ENCODE results near the gene FRY.

FRY gene

DNA sequence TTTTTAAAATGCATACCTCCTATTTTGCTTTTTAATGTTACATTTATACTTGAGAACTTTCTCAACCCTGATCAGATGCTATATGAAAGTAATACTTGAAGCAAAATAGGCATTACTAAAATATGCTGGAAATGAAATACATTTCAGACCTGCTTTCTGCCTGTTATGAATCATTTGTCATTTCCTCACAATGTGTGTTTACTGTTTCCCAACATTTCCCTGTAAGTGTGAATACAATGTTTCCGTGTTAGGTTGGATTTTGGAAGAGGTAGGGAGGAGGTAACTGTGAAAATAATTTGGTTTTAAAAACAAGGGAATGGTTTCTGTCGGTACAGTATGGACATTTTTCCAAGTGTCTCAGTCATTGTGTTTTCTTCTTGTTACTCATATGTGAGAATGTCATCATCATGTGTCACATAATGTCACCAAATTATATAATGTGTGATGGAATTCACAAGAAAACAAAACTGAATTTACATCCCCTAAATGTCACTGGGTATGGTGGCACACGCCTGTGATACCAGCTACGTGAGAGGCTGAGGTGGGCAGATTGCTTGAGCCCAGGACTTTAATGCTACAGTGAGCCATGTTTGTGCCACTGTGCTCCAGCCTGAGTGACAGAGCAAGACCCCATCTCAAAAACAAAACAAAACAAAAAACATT, 240.6 kb downstream of the FRY start:
- peak; percentile 59 for DNase-seq

GRCh38 chr13:32277839-32278238, 246.3 kb downstream of the FRY start:
- DNase-seq: no peak

- peak; percentile 21 for DNase-seq
Measured at GRCh38 chr13:32278426-32278825, 246.9 kb downstream of the FRY start.

GRCh38 chr13:32281096-32281495, 249.5 kb downstream of the FRY start:
- DNase-seq: no peak

DNA sequence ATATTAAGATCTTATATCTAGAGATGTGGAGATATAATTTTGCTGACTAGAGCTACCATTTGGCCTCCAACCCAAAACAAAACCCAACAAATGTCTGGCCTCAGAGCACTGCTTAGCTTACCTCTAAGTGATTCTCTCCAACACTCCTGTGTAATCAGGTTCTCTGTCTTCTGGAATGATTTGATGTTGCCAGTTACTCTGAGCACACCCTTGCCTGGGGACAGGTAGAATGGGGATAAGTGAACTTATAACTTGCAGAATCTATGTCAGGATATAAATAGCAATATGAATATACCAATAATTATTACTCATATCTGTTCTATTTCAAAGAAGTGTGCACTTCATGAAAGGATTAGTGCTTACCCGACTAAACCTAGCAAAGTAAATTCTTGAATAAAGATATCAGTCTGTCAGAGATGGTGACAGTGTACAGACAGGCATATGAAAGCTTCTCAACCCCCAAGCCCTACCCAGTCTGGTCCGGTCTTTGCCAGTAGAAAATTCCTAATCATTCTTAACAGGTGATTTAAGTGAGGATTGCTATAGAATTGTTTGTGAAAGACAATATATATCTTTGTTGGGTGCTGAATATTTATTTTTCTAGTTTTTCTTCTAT, 250.6 kb downstream of the FRY start:
- no peak for DNase-seq

- DNase-seq: no peak
Measured at GRCh38 chr13:32284927-32285632, 253.5 kb downstream of the FRY start.

- DNase-seq: no peak
Measured at GRCh38 chr13:32285633-32285965, 254.0 kb downstream of the FRY start.

GRCh38 chr13:32297206-32297605, 265.6 kb downstream of the FRY start:
- no peak for DNase-seq

DNA sequence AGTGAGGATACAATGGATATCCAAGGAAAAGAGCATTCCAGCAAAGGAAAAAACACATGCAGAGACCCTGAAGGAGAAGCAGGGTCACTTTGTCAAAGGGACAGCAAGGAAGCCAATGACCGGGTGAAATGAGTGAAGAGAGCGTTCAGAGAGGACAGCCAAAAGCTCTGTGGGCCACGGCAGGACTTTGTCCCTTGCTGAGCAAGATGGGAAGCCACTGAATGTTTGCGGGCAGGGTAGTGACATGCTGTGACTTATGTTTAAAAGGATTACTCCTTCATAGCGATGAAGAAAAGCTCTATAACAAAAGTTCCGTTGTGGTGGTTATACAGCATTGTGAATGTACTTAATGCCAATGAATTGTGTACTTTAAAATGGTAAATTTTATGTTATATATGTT, 267.1 kb downstream of the FRY start:
- DNase-seq: no peak

DNA sequence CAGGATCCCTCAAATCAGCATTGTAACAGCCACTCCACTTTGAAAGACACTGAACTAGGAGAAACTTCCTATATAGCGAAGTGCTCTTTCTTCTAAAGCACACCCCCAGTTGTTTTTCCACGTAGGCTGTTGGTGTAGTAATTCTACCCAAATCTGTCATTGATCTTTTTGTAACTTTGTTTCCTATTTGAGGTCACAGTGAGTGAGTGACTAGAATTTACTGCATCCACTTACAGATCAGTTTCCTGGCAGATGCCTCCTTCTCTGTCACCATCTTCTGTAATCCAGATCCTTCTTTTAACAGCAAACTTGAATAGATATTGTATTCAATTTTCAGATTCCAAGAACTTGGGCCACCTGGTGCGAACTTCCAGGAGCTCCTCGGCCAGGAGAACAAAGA, 268.3 kb downstream of the FRY start:
- no peak for DNase-seq

- DNase-seq: no peak
Measured at GRCh38 chr13:32300406-32300805, 268.8 kb downstream of the FRY start.

GRCh38 chr13:32300920-32301319, 269.3 kb downstream of the FRY start:
- DNase-seq: no peak

DNA sequence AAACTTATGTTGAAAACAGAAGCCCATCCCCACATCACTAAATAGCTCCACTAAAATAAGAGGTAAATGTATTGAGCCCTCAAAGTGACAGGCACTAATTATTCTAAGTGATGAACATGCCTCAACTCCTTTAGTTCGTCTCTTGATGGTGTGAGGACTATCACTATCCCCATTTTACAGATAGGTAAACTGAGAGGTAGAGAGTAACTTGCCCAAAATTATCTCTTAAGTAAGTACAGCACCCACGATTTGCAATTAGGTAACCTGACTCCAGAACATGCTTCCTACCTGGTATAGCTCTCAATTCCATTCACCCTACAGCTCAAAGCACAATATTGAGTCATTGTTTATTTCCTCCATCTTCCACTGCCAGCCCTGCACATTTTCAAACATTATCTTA, 270.9 kb downstream of the FRY start:
- no peak for DNase-seq

DNA sequence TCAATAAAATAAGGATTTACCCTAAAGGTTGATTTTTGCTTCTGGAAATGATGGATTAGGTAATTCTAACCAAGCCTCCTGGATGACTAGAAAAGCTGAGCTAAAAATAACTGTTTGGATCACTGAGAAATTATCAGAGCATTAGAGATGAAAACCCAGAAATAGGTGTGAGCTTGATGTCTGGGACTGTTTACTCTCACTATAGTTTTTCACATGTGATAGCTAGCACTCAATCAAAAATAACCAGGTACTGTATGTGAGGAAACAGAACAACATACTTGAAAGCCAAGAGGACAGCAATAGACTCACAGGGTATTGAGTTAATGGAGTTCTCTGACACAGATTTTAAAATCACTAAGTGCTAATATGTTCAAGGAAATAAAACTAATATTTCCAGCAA, 274.1 kb downstream of the FRY start:
- no peak for DNase-seq

- DNase-seq: peak; percentile 35
Measured at GRCh38 chr13:32309312-32310133, 277.9 kb downstream of the FRY start.

DNA sequence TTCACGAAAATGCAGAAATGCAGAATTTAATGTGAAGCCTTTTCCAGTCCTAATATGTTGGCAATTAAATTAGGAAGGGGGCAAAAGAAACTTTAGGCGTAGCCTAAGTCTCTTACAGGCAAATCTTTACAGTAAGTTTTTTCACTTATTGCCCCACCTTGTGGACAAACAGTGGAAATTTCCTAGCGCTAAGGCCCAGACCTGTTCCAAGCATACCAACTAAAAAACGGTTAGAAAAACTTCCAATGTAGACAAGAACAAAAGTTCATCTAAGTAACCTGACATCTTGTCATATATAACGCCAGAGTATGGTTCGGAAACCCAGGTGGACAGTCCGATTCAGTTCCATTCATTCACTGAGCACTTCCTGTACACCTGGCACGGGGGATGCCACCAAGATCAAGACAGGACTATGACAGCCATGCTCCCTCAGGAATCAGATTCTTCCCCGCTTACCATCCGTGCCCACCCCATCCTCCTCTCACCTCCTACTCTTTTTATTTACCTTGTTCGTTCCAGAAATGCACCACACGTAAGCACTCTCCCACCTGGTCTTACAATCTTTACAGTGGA, 278.6 kb downstream of the FRY start:
- DNase-seq: peak; percentile 55

DNA sequence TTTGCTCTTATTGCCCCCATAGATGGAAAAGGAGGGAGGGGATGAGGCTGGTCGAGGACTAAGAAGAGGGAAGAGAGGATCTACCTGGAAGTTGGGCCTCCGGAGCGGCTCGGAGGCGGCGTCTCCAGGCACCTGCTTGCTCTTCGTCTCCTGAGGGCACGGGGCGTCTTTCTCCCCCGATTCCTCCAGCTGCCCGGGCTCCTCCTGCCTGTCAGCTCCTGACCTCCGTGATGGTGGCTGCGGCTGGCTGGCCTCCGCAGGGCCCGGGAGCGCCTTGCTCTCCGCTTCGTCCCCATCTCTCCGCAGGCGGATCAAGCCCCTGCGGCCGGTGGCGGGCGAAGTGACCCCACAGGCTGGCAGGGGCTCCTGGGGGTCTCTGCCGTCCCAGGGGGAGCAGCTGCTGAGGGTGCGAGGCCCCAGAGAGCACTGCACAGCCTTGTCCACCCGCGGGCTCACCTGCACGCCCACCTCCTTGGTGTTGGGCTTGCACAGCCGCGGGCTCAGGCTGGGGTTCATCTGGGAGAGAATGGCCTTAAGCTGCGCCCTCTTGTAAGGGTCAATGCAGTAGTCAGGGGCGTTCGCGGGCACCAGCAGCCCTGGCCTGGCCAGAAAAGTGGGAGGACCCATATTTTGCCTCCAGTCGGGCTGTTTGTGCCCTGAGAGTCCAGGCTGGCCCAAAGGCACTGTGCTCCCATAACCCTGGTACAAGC, 279.8 kb downstream of the FRY start:
- no peak for DNase-seq

DNA sequence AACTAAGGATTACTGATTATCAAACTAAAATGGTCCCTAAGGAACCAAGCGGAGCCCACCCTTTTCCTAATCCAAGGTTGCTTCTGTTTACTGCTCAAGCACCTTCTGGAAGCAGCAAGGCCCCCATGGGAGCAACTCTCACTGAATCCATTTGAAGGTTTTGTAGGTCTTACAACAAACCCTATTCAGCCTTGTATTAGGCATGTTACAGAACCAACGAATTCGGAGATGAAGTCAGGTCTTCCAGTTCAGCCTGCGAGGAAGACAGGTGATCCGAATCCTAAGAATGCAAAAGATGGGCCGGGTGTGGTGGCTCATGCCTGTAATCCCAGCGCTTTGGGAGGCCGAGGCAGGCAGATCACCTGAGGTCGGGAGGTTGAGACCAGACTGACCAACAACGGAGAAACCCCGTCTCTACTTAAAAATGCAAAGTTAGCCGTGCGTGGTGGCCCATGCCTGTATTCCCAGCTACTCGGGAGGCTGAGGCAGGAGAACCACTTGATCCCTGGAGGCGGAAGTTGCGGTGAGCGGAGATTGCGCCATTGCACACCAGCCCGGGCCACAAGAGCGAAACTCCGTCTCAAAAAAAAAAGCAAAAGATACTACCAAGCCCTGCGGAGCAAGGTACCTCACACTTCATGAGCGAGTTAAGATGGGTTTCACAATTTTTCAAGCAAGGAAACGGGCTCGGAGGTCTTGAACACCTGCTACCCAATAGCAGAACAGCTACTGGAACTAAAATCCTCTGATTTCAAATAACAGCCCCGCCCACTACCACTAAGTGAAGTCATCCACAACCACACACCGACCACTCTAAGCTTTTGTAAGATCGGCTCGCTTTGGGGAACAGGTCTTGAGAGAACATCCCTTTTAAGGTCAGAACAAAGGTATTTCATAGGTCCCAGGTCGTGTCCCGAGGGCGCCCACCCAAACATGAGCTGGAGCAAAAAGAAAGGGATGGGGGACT, 283.0 kb downstream of the FRY start:
- peak; percentile 83 for DNase-seq

DNA sequence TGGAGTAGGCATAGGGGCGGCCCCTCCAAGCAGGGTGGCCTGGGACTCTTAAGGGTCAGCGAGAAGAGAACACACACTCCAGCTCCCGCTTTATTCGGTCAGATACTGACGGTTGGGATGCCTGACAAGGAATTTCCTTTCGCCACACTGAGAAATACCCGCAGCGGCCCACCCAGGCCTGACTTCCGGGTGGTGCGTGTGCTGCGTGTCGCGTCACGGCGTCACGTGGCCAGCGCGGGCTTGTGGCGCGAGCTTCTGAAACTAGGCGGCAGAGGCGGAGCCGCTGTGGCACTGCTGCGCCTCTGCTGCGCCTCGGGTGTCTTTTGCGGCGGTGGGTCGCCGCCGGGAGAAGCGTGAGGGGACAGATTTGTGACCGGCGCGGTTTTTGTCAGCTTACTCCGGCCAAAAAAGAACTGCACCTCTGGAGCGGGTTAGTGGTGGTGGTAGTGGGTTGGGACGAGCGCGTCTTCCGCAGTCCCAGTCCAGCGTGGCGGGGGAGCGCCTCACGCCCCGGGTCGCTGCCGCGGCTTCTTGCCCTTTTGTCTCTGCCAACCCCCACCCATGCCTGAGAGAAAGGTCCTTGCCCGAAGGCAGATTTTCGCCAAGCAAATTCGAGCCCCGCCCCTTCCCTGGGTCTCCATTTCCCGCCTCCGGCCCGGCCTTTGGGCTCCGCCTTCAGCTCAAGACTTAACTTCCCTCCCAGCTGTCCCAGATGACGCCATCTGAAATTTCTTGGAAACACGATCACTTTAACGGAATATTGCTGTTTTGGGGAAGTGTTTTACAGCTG, 283.9 kb downstream of the FRY start, which contains the start of the genes BRCA2 and ZAR1L:
BRCA2 (plus strand) TSS at position 271 of the 790 bp plus-strand sequence. CDS start 953 bp downstream, outside the sequence.
ZAR1L (minus strand) TSS at position 126 of the 790 bp plus-strand sequence. CDS start 3,438 bp downstream, outside the sequence.
- DNase-seq: peak; percentile 96

DNA sequence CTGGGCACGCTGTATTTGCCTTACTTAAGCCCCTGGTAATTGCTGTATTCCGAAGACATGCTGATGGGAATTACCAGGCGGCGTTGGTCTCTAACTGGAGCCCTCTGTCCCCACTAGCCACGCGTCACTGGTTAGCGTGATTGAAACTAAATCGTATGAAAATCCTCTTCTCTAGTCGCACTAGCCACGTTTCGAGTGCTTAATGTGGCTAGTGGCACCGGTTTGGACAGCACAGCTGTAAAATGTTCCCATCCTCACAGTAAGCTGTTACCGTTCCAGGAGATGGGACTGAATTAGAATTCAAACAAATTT, 284.4 kb downstream of the FRY start:
- DNase-seq: no peak

Data from inflammatory macrophage treated with lipopolysaccharide for 4 hours (primary cell).